ENCODE measurements around the gene MKX. TPM values are rescaled to one million over a fixed set of nuclear protein-coding genes. Genes with fewer than 3 reads are reported as not detected.

The MKX gene
- total RNA-seq, 2 donors from 2014 or later = 0.10 to 2.3 TPM

DNA sequence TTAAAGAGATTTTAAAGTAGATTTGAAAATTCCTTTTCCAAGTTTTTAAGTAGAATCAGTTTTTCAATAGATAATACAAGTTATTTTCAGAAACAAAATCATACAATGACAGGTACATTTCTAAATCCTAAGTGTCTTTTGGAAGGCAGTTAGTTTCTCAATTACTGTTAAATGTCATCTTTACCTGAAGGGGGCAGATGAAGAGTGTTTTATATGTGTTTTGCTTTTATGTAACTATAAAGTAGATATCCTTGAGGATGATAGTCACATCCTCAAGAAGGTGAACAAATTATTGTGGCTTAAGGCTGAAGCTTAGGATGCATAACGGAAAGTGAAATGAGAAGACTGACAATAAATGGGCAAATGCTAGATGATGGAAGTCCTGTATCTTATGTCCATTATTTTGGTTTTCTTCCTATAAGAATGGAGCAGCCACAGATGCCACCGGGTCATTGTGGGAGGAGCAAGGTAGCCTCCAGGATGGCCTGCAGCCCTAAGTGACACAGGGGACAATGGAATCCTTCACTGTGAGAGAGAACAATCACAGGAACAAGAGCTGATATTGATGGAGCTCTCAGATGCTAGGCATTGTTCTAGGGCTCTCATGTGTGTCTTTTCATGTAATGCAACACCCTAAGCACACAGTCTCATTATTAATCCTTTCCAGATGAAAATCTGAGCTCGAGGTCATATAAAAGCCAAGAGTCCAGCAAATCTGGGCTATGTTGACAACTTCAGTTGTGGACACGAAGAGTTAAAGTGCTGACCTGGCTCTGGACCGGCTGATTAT lies 14.1 kb upstream of the MKX start:
- Histone ChIP-seq H3K4me1 (no peaks in the 10 kb centered on the region), H3K9ac (ENCODE audit: low read depth in 2 of 2, low read length in 2 of 2) (no peak overlapping the region), H3K9me3 (no peaks in the 10 kb centered on the region), H3K27ac (no peak overlapping the region), H3K36me3 (no peaks in the 10 kb centered on the region), H3K27me3 (no peaks in the 10 kb centered on the region), H3K4me3 (no peak overlapping the region)
- intact Hi-C loops (cut with DNase I) = no loop called here
- no peak for DNase-seq
- TF ChIP-seq, protein P1, sequence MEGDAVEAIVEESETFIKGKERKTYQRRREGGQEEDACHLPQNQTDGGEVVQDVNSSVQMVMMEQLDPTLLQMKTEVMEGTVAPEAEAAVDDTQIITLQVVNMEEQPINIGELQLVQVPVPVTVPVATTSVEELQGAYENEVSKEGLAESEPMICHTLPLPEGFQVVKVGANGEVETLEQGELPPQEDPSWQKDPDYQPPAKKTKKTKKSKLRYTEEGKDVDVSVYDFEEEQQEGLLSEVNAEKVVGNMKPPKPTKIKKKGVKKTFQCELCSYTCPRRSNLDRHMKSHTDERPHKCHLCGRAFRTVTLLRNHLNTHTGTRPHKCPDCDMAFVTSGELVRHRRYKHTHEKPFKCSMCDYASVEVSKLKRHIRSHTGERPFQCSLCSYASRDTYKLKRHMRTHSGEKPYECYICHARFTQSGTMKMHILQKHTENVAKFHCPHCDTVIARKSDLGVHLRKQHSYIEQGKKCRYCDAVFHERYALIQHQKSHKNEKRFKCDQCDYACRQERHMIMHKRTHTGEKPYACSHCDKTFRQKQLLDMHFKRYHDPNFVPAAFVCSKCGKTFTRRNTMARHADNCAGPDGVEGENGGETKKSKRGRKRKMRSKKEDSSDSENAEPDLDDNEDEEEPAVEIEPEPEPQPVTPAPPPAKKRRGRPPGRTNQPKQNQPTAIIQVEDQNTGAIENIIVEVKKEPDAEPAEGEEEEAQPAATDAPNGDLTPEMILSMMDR (IDR thresholded peaks at IDR 0.05) = no peak

DNA sequence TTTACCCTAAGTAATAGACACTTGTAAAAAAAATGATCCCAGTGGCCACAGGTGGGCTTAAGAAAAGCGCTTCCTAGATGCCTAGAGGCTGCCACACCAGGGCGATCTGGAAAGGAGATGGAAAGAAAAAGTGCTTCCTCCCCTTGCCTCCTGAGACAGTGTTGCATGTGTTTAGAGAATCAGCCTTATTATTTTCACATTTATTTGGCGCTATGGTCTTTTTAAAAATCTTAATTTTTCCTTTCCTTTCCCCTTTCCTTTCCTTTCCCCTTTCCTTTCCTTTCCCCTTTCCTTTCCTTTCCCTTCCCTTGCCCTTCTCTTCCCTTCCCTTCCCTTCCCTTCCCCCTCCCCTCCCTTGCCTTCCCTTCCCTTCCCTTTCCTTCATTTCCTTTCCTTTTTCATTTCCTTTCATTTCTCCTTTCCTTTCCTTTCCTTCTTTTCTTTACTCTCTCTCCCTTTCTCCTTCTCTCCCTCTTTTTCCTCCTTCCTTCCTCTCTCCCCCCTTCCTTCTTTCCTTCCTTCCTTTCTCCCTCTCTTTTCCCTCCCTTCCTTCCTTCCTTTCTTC lies 7.1 kb upstream of the MKX start:
- no peak for DNase-seq
- H3K27ac ChIP-seq = no peak overlapping the region
- peaks cover 5% of the 10 kb centered on the region for H3K27me3 ChIP-seq
- H3K9ac ChIP-seq (ENCODE audit: low read depth in 2 of 2, low read length in 2 of 2) = no peak overlapping the region
- intact Hi-C loops (cut with DNase I) = no loop called here
- H3K36me3 ChIP-seq = no peaks in the 10 kb centered on the region
- H3K9me3 ChIP-seq = no peaks in the 10 kb centered on the region
- H3K4me3 ChIP-seq = no peak overlapping the region
- TF ChIP-seq, protein P1 (IDR thresholded peaks at IDR 0.05) = no peak
- H3K4me1 ChIP-seq = no peaks in the 10 kb centered on the region

DNA sequence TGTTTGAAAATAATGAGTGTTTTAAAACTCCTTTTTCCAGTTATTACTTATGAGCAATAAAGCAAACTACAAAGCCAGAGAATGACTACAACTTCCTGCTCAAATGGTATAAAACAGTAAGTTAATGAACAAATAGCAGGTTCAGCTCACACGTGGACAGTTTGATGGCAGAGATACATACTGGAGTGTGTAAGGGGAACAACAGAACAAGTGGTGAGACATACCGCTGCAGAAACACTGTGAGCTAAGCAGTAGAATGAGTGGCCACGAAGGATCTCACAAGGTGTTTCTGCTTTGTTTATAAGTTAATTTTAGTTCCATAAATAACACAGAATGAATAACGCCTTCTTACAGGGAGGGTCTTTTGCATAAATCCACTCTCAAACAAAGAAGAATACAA lies 3.0 kb upstream of the MKX start:
- Histone ChIP-seq H3K4me3 (no peak overlapping the region), H3K9me3 (no peaks in the 10 kb centered on the region), H3K27me3 (peaks cover 37% of the 10 kb centered on the region), H3K36me3 (no peaks in the 10 kb centered on the region), H3K4me1 (peaks cover 4% of the 10 kb centered on the region), H3K27ac (no peak overlapping the region), H3K9ac (ENCODE audit: low read depth in 2 of 2, low read length in 2 of 2) (no peak overlapping the region)
- no peak for DNase-seq
- intact Hi-C loops (cut with DNase I) = loop anchor here (10.0 kb wide), 2 partner anchors 496 to 646 kb away; no protein-coding TSS in a partner anchor
- TF ChIP-seq, protein P1 (IDR thresholded peaks at IDR 0.05) = no peak

DNA sequence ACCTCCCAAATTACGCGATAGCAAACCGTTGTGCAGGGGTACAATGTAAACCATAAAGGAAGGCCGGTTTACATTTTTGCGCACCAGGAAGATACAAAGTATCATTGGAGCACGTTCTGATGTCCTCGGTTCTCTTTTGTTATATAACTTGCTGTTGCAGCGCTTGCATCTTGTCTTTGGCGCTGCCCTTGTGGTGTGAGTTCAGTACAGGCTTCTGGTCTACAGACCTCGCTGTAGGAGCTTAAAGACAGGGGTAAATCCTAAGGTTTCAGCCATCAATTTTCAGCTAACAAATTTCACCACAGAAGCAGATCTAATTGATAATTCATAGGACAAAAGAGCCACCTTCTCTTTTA lies 1.5 kb upstream of the MKX start:
- DNase-seq = no peak
- intact Hi-C loops (cut with DNase I) = loop anchor here (10.0 kb wide), 2 partner anchors 498 to 648 kb away; no protein-coding TSS in a partner anchor
- Histone ChIP-seq H3K36me3 (no peaks in the 10 kb centered on the region), H3K9me3 (no peaks in the 10 kb centered on the region), H3K27ac (no peak overlapping the region), H3K9ac (ENCODE audit: low read depth in 2 of 2, low read length in 2 of 2) (no peak overlapping the region), H3K4me3 (no peak overlapping the region), H3K4me1 (peaks cover 4% of the 10 kb centered on the region), H3K27me3 (peaks cover 47% of the 10 kb centered on the region)
- TF ChIP-seq, protein P1 (IDR thresholded peaks at IDR 0.05) = no peak

DNA sequence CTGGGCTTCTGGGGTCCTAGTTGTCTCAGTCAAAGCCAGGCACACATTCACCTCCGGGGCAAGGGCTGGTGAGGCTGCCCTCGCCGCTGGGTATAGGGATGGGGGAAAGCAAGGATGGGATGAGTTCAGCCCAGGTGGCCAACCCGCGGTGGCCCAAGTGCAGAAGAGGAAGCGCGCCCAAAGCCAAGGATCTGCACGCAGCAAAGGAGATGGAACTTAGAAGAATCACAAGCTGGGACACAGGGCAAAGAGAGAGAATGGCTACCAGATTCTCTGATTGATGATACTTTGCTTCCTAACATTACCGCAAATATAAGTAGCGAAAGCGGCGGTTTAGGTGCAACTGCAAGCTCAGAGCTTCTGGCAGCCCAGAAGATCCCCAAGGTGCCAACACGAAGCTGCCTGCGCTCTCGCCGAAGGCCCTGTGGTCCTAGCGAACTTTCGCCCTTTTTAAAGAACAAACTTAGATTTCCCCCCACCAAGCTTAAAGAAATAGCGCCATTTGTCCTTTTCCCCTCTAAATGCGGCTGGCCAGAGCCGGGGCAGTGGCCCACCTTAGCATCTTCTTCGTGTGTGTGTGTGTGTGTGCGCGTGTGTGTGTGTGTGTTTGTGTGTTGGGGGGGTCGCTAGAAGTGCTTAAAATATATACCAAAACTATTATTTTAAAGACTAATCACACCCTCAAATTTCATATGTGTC lies 927 bp upstream of the MKX start:
- no peak overlapping the region for H3K4me3 ChIP-seq
- H3K36me3 ChIP-seq = no peaks in the 10 kb centered on the region
- TF ChIP-seq, protein P1 (IDR thresholded peaks at IDR 0.05) = no peak
- no peaks in the 10 kb centered on the region for H3K9me3 ChIP-seq
- H3K9ac ChIP-seq (ENCODE audit: low read depth in 2 of 2, low read length in 2 of 2) = no peak overlapping the region
- H3K27ac ChIP-seq = no peak overlapping the region
- intact Hi-C loops (cut with DNase I) = loop anchor here (10.0 kb wide), 2 partner anchors 498 to 648 kb away; no protein-coding TSS in a partner anchor
- H3K4me1 ChIP-seq = peaks cover 4% of the 10 kb centered on the region
- DNase-seq = no peak
- peaks cover 51% of the 10 kb centered on the region for H3K27me3 ChIP-seq
